HepG2 (cell line): ENCODE data around the gene NEURL2. TPM values are rescaled to one million over a fixed set of nuclear protein-coding genes. Genes with fewer than 3 reads are reported as not detected.

Source experiments
- FOXJ3 ChIP-seq: sonication (generic); formaldehyde crosslinking; IDR thresholded peaks from 2 replicates; pipeline ENCODE4 v1.4.0; 2020; ENCODE audit warnings: missing genetic modification reagents, mild to moderate bottlenecking, borderline replicate concordance
- HNF1A ChIP-seq, 2 experiments: sonication (generic) in 1 of 2; formaldehyde crosslinking in 1 of 2; IDR thresholded peaks; 2 replicates each; pipeline versions ENCODE4 v1.4.0 to v1.6.1; 2016 to 2020; ENCODE audit warnings: borderline replicate concordance in 1 of 2, low read depth in 1 of 2, mild to moderate bottlenecking in 1 of 2, missing genetic modification reagents in 1 of 2
- MED1 ChIP-seq: sonication (generic); formaldehyde crosslinking; IDR thresholded peaks from 2 replicates; pipeline ENCODE4 v1.4.0; 2020; ENCODE audit warnings: missing genetic modification reagents
- ONECUT2 ChIP-seq: sonication (generic); formaldehyde crosslinking; IDR thresholded peaks from 2 replicates; pipeline ENCODE4 v1.4.0; 2020; ENCODE audit warnings: missing genetic modification reagents
- RARA ChIP-seq: IDR thresholded peaks from 2 replicates; pipeline ENCODE4 v1.6.1; 2016; ENCODE audit warnings: missing genetic modification reagents, missing compliant biosample characterization
- SP4 ChIP-seq: sonication (generic); formaldehyde crosslinking; IDR thresholded peaks from 2 replicates; pipeline ENCODE4 v1.8.1; 2023; ENCODE audit warnings: mild to moderate bottlenecking, missing genetic modification reagents
- SRF ChIP-seq: IDR thresholded peaks from 2 replicates; pipeline ENCODE4 v1.6.1; 2011; ENCODE audit warnings: mild to moderate bottlenecking, low read depth, low read length, moderate library complexity
- SRSF1 ChIP-seq: fragments of 200-400 bp; formaldehyde crosslinking; optimal IDR thresholded peaks from 2 replicates; pipeline ENCODE3; 2017; ENCODE audit warnings: mild to moderate bottlenecking, low read depth, low read length, moderate library complexity
- STAT5B ChIP-seq: sonication (generic); formaldehyde crosslinking; IDR thresholded peaks from 2 replicates; pipeline ENCODE4 v1.4.0; 2020; ENCODE audit warnings: missing genetic modification reagents
- TFDP1 ChIP-seq: IDR thresholded peaks from 2 replicates; pipeline ENCODE4 v1.6.1; 2016; ENCODE audit warnings: missing compliant biosample characterization, missing genetic modification reagents, borderline replicate concordance
- ZNF674 ChIP-seq: sonication (generic); formaldehyde crosslinking; IDR thresholded peaks from 2 replicates; pipeline ENCODE4 v1.5.0; 2020; ENCODE audit warnings: low read depth, mild to moderate bottlenecking, missing genetic modification reagents
- ZNF841 ChIP-seq: sonication (generic); formaldehyde crosslinking; IDR thresholded peaks from 2 replicates; pipeline ENCODE4 v1.8.1; 2023; ENCODE audit warnings: missing genetic modification reagents, borderline replicate concordance
- polyA plus RNA-seq, 8 experiments: library from polyadenylated mRNA; depleted of rRNA in 3 of 8; stranded (reverse) in 7 of 8; unstranded in 1 of 8; fragments of >200 nt; fragmentation: Illumina TruSeq in 4 of 8; extraction: Trizol in 4 of 8; gene quantifications; 2 replicates each; pipeline versions ENCODE4 v1.2.1 to v1.2.3, GENCODE V29; 2011 to 2016; ENCODE audit warnings: low read depth in 4 of 8, missing spikeins in 1 of 8, mixed read lengths in 1 of 8; ENCODE audit not compliant: insufficient read depth in 1 of 8
- total RNA-seq, 5 experiments: library from RNA; depleted of rRNA; stranded (reverse); fragments of >200 nt; fragmentation: Illumina TruSeq; extraction: Trizol; gene quantifications; 2 replicates each; pipeline ENCODE4 v1.2.3, GENCODE V29; 2016; ENCODE audit warnings: low read depth in 1 of 5
- TF ChIP-seq, protein P1 (sequence below): sonication (generic); formaldehyde crosslinking; IDR thresholded peaks from 2 replicates; pipeline ENCODE4 v1.4.0; 2020; ENCODE audit warnings: missing genetic modification reagents

The NEURL2 gene
- total and polyA plus RNA-seq, 2 of the 13 experiments (the other 11 are each of a cell fraction or from before 2014, with no cell fraction given) = 7.2 to 9.7 TPM

GRCh38 chr20:45857114-45857881 lies 33.7 kb downstream of the NEURL2 start, which contains the start of the genes ACOT8 and ZSWIM3 (continued):
- TF ChIP-seq ZNF674 (CRISPR knock-in tag) (no peak; the same call in 1 of the 2 replicates), SRF (peak; percentile 65; the same call in 1 of the 2 replicates), ZNF841 (CRISPR knock-in tag) (no peak), ONECUT2 (CRISPR knock-in tag) (0 out of 2 replicates have a peak, but pooled peaks have one; percentile 28), TFDP1 (CRISPR knock-in tag) (no peak), SP4 (CRISPR knock-in tag) (peak; percentile 84), FOXJ3 (CRISPR knock-in tag) (peak; percentile 55; the same call in 1 of the 2 replicates), HNF1A (IDR thresholded peaks at IDR 0.05; ENCODE audit: low read depth) (no peak), HNF1A (CRISPR knock-in tag; IDR thresholded peaks at IDR 0.05; ENCODE audit: borderline replicate concordance) (no peak; the same call in 1 of the 2 replicates), RARA (CRISPR knock-in tag) (peak; percentile 46), SRSF1 (peak; percentile 17), STAT5B (CRISPR knock-in tag) (peak; percentile 61; the same call in 1 of the 2 replicates), MED1 (CRISPR knock-in tag) (peak; percentile 62)
- TF ChIP-seq, protein P1, sequence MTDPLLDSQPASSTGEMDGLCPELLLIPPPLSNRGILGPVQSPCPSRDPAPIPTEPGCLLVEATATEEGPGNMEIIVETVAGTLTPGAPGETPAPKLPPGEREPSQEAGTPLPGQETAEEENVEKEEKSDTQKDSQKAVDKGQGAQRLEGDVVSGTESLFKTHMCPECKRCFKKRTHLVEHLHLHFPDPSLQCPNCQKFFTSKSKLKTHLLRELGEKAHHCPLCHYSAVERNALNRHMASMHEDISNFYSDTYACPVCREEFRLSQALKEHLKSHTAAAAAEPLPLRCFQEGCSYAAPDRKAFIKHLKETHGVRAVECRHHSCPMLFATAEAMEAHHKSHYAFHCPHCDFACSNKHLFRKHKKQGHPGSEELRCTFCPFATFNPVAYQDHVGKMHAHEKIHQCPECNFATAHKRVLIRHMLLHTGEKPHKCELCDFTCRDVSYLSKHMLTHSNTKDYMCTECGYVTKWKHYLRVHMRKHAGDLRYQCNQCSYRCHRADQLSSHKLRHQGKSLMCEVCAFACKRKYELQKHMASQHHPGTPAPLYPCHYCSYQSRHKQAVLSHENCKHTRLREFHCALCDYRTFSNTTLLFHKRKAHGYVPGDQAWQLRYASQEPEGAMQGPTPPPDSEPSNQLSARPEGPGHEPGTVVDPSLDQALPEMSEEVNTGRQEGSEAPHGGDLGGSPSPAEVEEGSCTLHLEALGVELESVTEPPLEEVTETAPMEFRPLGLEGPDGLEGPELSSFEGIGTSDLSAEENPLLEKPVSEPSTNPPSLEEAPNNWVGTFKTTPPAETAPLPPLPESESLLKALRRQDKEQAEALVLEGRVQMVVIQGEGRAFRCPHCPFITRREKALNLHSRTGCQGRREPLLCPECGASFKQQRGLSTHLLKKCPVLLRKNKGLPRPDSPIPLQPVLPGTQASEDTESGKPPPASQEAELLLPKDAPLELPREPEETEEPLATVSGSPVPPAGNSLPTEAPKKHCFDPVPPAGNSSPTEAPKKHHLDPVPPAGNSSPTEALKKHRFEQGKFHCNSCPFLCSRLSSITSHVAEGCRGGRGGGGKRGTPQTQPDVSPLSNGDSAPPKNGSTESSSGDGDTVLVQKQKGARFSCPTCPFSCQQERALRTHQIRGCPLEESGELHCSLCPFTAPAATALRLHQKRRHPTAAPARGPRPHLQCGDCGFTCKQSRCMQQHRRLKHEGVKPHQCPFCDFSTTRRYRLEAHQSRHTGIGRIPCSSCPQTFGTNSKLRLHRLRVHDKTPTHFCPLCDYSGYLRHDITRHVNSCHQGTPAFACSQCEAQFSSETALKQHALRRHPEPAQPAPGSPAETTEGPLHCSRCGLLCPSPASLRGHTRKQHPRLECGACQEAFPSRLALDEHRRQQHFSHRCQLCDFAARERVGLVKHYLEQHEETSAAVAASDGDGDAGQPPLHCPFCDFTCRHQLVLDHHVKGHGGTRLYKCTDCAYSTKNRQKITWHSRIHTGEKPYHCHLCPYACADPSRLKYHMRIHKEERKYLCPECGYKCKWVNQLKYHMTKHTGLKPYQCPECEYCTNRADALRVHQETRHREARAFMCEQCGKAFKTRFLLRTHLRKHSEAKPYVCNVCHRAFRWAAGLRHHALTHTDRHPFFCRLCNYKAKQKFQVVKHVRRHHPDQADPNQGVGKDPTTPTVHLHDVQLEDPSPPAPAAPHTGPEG (CRISPR knock-in tag) = peak; percentile 70; the same call in 1 of the 2 replicates
